Measurements from ENCODE around the gene RB1.

GRCh38 chr13:48380581-48380980 lies 77.0 kb downstream of the RB1 start:
- TF ChIP-seq CEBPB (IDR thresholded peaks at IDR 0.05; ENCODE audit: low read depth) (no peak), CTCF (IDR thresholded peaks at IDR 0.05 in 2 of 3, conservative IDR thresholded peaks at IDR 0.05 in 1 of 3; ENCODE audit: borderline replicate concordance in 1 of 3, insufficient read depth in 1 of 3, low read depth in 2 of 3, low read length in 2 of 3) (no peak), MAX (IDR thresholded peaks at IDR 0.05) (no peak), RAD21 (IDR thresholded peaks at IDR 0.05; ENCODE audit: low read depth) (no peak), POLR2A (IDR thresholded peaks at IDR 0.05; ENCODE audit: borderline replicate concordance, extremely low read depth, insufficient read depth, insufficient read length) (no peak)
